Muscle of leg (tissue), 11 donors: ENCODE measurements around the gene PDHX. TPM values are rescaled to one million over a fixed set of nuclear protein-coding genes. Genes with fewer than 3 reads are reported as not detected.
"Not testable (repeated sequence)": the region's sequence is repeated elsewhere in the genome, so short reads cannot be mapped to it uniquely, and the experiment has no call there.

Experiments used
- DNase-seq: peaks from one replicate; pipeline ENCODE4 v3.0.0; 2013
- H3K27ac ChIP-seq: one replicate; pipeline ENCODE4 v1.5.1; 2013; ENCODE audit warnings: mild to moderate bottlenecking, low read length, control low read depth
- H3K27me3 ChIP-seq: one replicate; pipeline ENCODE4 v1.6.1; 2013; ENCODE audit warnings: low read length; ENCODE audit not compliant: control insufficient read depth, insufficient read depth
- H3K36me3 ChIP-seq: one replicate; pipeline ENCODE4 v1.6.1; 2013; ENCODE audit warnings: low read length; ENCODE audit not compliant: control insufficient read depth, insufficient read depth
- H3K4me1 ChIP-seq: one replicate; pipeline ENCODE4 v1.6.1; 2013; ENCODE audit warnings: low read length; ENCODE audit not compliant: control insufficient read depth, insufficient read depth
- H3K4me3 ChIP-seq: one replicate; pipeline ENCODE4 v1.5.1; 2013; ENCODE audit warnings: low read length, control low read depth
- H3K9me3 ChIP-seq: replicated peaks from 2 replicates; pipeline ENCODE4 v1.6.1; 2013; ENCODE audit warnings: low read depth, low read length; ENCODE audit not compliant: control insufficient read depth
- WGBS: methylation state at CpG from one replicate; pipeline ENCODE4 v1.1.5; 2013; ENCODE audit warnings: missing lambda C conversion rate; ENCODE audit not compliant: insufficient coverage; 5-methylcytosine and 5-hydroxymethylcytosine counted together
- polyA plus RNA-seq, 8 donors: library from polyadenylated mRNA; unstranded; fragments of 120-200 nt; gene quantifications; one replicate each; pipeline versions ENCODE4 v1.2.1 to v1.2.3, GENCODE V29; 2013; ENCODE audit warnings: inconsistent platforms in 1 of 8, low replicate concordance in 1 of 8; ENCODE audit not compliant: insufficient read length in 8 of 8, insufficient read depth in 1 of 8
- total RNA-seq: library from RNA; stranded (reverse); fragments of 120-200 nt; gene quantifications from one replicate; pipeline ENCODE4 v1.2.4, GENCODE V29; 2013

The PDHX gene
- total and polyA plus RNA-seq, 9 donors: 21.8 to 30.3 (median 24.0) TPM

- Histone ChIP-seq H3K4me1 (no peaks in the 10 kb centered on the region), H3K4me3 (no peak overlapping the region), H3K27ac (no peak overlapping the region), H3K9me3 (no peaks in the 10 kb centered on the region), H3K36me3 (peaks cover 5% of the 10 kb centered on the region), H3K27me3 (no peaks in the 10 kb centered on the region)
- no CpG with 5 or more reads among the region's 2 CpGs for WGBS
- no peak for DNase-seq
These were observed 26.3 kb upstream of the PDHX start for GRCh38 chr11:34890089-34890488.

GRCh38 chr11:34890812-34891211 lies 25.6 kb upstream of the PDHX start:
- Histone ChIP-seq H3K4me1 (no peaks in the 10 kb centered on the region), H3K9me3 (no peaks in the 10 kb centered on the region), H3K27me3 (no peaks in the 10 kb centered on the region), H3K36me3 (peaks cover 4% of the 10 kb centered on the region), H3K4me3 (no peak overlapping the region), H3K27ac (no peak overlapping the region)
- WGBS: no CpG with 5 or more reads among the region's 1 CpG
- peak; percentile 45 for DNase-seq

- 93% methylated on average over 3 of the region's 3 CpGs for WGBS
- Histone ChIP-seq H3K9me3 (no peaks in the 10 kb centered on the region), H3K27ac (no peak overlapping the region), H3K4me3 (no peak overlapping the region), H3K27me3 (no peaks in the 10 kb centered on the region), H3K4me1 (no peaks in the 10 kb centered on the region), H3K36me3 (peaks cover 2% of the 10 kb centered on the region)
- no peak for DNase-seq
These were observed 24.8 kb upstream of the PDHX start for GRCh38 chr11:34891611-34892010.

GRCh38 chr11:34893416-34893815 lies 23.0 kb upstream of the PDHX start:
- no peak for DNase-seq
- no CpG with 5 or more reads among the region's 1 CpG for WGBS
- Histone ChIP-seq H3K4me1 (no peaks in the 10 kb centered on the region), H3K4me3 (no peak overlapping the region), H3K9me3 (peaks cover 8% of the 10 kb centered on the region), H3K36me3 (no peaks in the 10 kb centered on the region), H3K27ac (no peak overlapping the region), H3K27me3 (no peaks in the 10 kb centered on the region)

- WGBS: no CpG with 5 or more reads among the region's 3 CpGs
- not testable (repeated sequence) for H3K27ac ChIP-seq, H3K36me3 ChIP-seq, DNase-seq, H3K4me3 ChIP-seq, H3K4me1 ChIP-seq, H3K27me3 ChIP-seq
- H3K9me3 ChIP-seq: peaks cover 32% of the 10 kb centered on the region
These were observed 20.2 kb upstream of the PDHX start for GRCh38 chr11:34896191-34896590.

- no peak overlapping the region for H3K27ac ChIP-seq
- WGBS: 100% methylated on average over 1 of the region's 3 CpGs
- H3K4me3 ChIP-seq: no peak overlapping the region
- H3K27me3 ChIP-seq: no peaks in the 10 kb centered on the region
- no peaks in the 10 kb centered on the region for H3K4me1 ChIP-seq
- peaks cover 42% of the 10 kb centered on the region for H3K9me3 ChIP-seq
- no peak for DNase-seq
- no peaks in the 10 kb centered on the region for H3K36me3 ChIP-seq
These were observed 19.1 kb upstream of the PDHX start for GRCh38 chr11:34897171-34897870.

- Histone ChIP-seq H3K36me3 (no peaks in the 10 kb centered on the region), H3K4me3 (no peak overlapping the region), H3K27me3 (no peaks in the 10 kb centered on the region), H3K27ac (no peak overlapping the region), H3K4me1 (no peaks in the 10 kb centered on the region), H3K9me3 (peaks cover 42% of the 10 kb centered on the region)
- no peak for DNase-seq
- 100% methylated on average over 3 of the region's 10 CpGs for WGBS
These were observed 17.9 kb upstream of the PDHX start for GRCh38 chr11:34898474-34898873.

GRCh38 chr11:34899633-34900016 lies 16.8 kb upstream of the PDHX start:
- WGBS: 100% methylated on average over 1 of the region's 5 CpGs
- no peak for DNase-seq
- H3K9me3 ChIP-seq: peaks cover 44% of the 10 kb centered on the region
- H3K4me1 ChIP-seq: no peaks in the 10 kb centered on the region
- H3K27ac ChIP-seq: no peak overlapping the region
- no peaks in the 10 kb centered on the region for H3K27me3 ChIP-seq
- H3K36me3 ChIP-seq: no peaks in the 10 kb centered on the region
- no peak overlapping the region for H3K4me3 ChIP-seq

- H3K4me1 ChIP-seq: peaks cover 2% of the 10 kb centered on the region
- H3K4me3 ChIP-seq: no peak overlapping the region
- H3K36me3 ChIP-seq: no peaks in the 10 kb centered on the region
- no CpG with 5 or more reads among the region's 3 CpGs for WGBS
- no peaks in the 10 kb centered on the region for H3K27me3 ChIP-seq
- DNase-seq: no peak
- peaks cover 28% of the 10 kb centered on the region for H3K9me3 ChIP-seq
- no peak overlapping the region for H3K27ac ChIP-seq
These were observed 11.9 kb upstream of the PDHX start for GRCh38 chr11:34904421-34904955.

GRCh38 chr11:34905666-34906065 lies 10.8 kb upstream of the PDHX start:
- Histone ChIP-seq H3K27ac (no peak overlapping the region), H3K4me1 (peaks cover 2% of the 10 kb centered on the region), H3K4me3 (no peak overlapping the region), H3K36me3 (peaks cover 2% of the 10 kb centered on the region), H3K9me3 (peaks cover 17% of the 10 kb centered on the region), H3K27me3 (no peaks in the 10 kb centered on the region)
- DNase-seq: no peak
- WGBS: 94% methylated on average over 2 of the region's 7 CpGs
